OCI-LY7 (cell line): ENCODE data around the gene CD247. TPM values are rescaled to one million over a fixed set of nuclear protein-coding genes. Genes with fewer than 3 reads are reported as not detected.

Source experiments
- BruUV-seq: library from RNA; stranded (reverse); fragments of 400-500 nt; replicated peaks from 2 replicates; lab custom pipeline; 2021; lab: Mats Ljungman, UMichigan
- CTCF ChIA-PET: fragments of 300-600 bp; sonication (Branson Sonifier 250); formaldehyde crosslinking; loops from one replicate; lab custom pipeline; 2022; ENCODE audit warnings: antibody characterized with exemption; ENCODE audit not compliant: unreplicated experiment; lab: Charles Lee
- POLR2A ChIA-PET: fragments of 300-600 bp; sonication (Branson Sonifier 250); formaldehyde crosslinking; loops from one replicate; lab custom pipeline; 2022; ENCODE audit warnings: antibody characterized with exemption; lab: Charles Lee
- DNase-seq: peaks from one replicate; pipeline ENCODE4 v3.0.0-alpha.2; 2015; ENCODE audit warnings: low spot score
- H2AFZ ChIP-seq: fragments of 200-600 bp; sonication (generic), shearing (Covaris generic); 2 replicates; pipeline ENCODE4 v1.6.1; 2014; ENCODE audit warnings: mild to moderate bottlenecking, antibody characterized with exemption, low read length, moderate library complexity
- H3K27ac ChIP-seq: fragments of 200-600 bp; sonication (generic); 2 replicates; pipeline ENCODE4 v1.5.1; 2014; ENCODE audit warnings: mixed run types, low read depth, mild to moderate bottlenecking, moderate library complexity, low read length, inconsistent platforms; ENCODE audit not compliant: poor library complexity, severe bottlenecking
- H3K36me3 ChIP-seq: fragments of 200-600 bp; sonication (generic); 2 replicates; pipeline ENCODE4 v1.6.1; 2014; ENCODE audit warnings: mild to moderate bottlenecking, antibody characterized with exemption, low read length, moderate library complexity, mixed read lengths; ENCODE audit not compliant: insufficient read depth
- H3K4me1 ChIP-seq: fragments of 200-600 bp; sonication (generic); 2 replicates; pipeline ENCODE4 v1.5.1; 2014; ENCODE audit warnings: mild to moderate bottlenecking, low read length; ENCODE audit not compliant: insufficient read depth, poor library complexity, severe bottlenecking
- H3K4me2 ChIP-seq: fragments of 200-600 bp; sonication (generic); 2 replicates; pipeline ENCODE4 v1.6.1; 2014; ENCODE audit warnings: mild to moderate bottlenecking, low read length
- H3K4me3 ChIP-seq: fragments of 200-600 bp; sonication (generic); 2 replicates; pipeline ENCODE4 v1.5.1; 2014; ENCODE audit warnings: mild to moderate bottlenecking, low read depth, low read length; ENCODE audit not compliant: poor library complexity, severe bottlenecking
- H3K79me2 ChIP-seq: fragments of 200-600 bp; sonication (generic); 2 replicates; pipeline ENCODE4 v1.6.1; 2016; ENCODE audit warnings: low read depth, mild to moderate bottlenecking, low read length, moderate library complexity, mixed read lengths; ENCODE audit not compliant: insufficient read depth
- H3K9me2 ChIP-seq: fragments of 200-600 bp; sonication (generic); 2 replicates; pipeline ENCODE4 v1.6.1; 2016; ENCODE audit warnings: mild to moderate bottlenecking, low read length, mixed read lengths; ENCODE audit not compliant: insufficient read depth
- H3K9me3 ChIP-seq: fragments of 200-600 bp; sonication (generic); 2 replicates; pipeline ENCODE4 v1.6.1; 2014; ENCODE audit warnings: mild to moderate bottlenecking, mixed run types, low read length, mixed read lengths
- H4K20me1 ChIP-seq: fragments of 200-600 bp; sonication (generic); 2 replicates; pipeline ENCODE4 v1.6.1; 2014; ENCODE audit warnings: mild to moderate bottlenecking, antibody characterized with exemption, low read length, moderate library complexity, mixed read lengths; ENCODE audit not compliant: insufficient read depth
- EZH2phosphoT487 ChIP-seq: fragments of 200-600 bp; sonication (generic); IDR thresholded peaks from 2 replicates; pipeline ENCODE4 v1.6.1; 2018; ENCODE audit warnings: low read depth, borderline replicate concordance, mild to moderate bottlenecking, mixed run types, antibody characterized with exemption, low read length, moderate library complexity, mixed read lengths
- intact Hi-C: fragments of 100-400 bp; cut with micrococcal nuclease; formaldehyde crosslinking; loops from one replicate; pipeline ENCODE4 v1.10.0; 2022; ENCODE audit not compliant: unreplicated experiment
- total RNA-seq, 2 experiments: library from RNA; depleted of rRNA in 1 of 2; stranded (reverse); fragments of >200 nt in 1 of 2; shearing (Covaris generic) in 1 of 2; gene quantifications; 2 replicates each; pipeline ENCODE4 v1.2.3, GENCODE V29; 2014 to 2022
- TF ChIP-seq, protein P1 (sequence below): fragments of 200-600 bp; sonication (generic); conservative IDR thresholded peaks from 2 replicates; pipeline ENCODE4 v1.5.1; 2014; ENCODE audit warnings: mild to moderate bottlenecking, antibody characterized with exemption, low read length, moderate library complexity, mixed read lengths

CD247 gene
- total RNA-seq, 2 experiments from 2014 or later: 1.6 to 2.2 TPM

DNA sequence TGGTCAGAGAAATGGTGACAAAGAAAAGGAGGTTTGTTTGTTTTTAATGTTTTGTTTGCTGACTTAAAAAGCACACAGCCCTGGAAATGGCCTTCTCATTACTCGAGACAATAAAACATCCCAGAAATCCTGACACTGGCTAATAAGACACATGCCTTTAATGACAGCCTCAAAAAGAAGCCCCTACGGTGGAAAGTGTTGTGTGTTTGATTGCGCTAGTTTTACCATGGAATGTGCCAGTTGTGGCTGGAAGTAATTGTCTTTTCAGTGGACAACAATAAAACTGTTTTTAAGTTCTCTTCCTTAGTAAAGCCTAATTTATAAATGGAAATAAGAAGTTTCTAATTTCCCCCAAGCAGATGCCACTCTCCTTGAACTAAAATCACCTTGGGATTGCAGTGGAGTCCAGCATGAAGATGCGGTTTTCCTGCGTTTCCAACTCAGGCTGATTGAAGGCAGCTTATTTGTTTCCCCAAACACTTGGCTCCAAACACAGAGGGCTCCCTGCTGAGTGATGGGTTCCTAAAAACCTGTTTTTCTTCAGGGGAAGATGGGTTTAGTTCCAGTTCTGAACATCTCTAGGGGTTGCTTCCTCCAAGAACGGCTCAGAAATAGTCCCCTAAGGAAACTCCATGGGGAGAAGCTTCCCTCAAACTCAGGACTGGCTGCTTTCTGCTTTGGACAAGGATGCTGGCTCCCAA is 54.3 kb downstream of the CD247 start:
- no peak overlapping the region for H3K4me2 ChIP-seq
- no peak for DNase-seq
- H3K9me2 ChIP-seq: no peaks in the 10 kb centered on the region
- no peaks in the 10 kb centered on the region for H3K36me3 ChIP-seq
- no peaks in the 10 kb centered on the region for H3K79me2 ChIP-seq
- ChIA-PET CTCF (no interaction called here), POLR2A (no interaction called here)
- no peak overlapping the region for H2AFZ ChIP-seq
- no peaks in the 10 kb centered on the region for H3K4me1 ChIP-seq
- no peaks in the 10 kb centered on the region for H4K20me1 ChIP-seq
- no TSS peak for BruUV-seq
- intact Hi-C loops: no loop called here
- TF ChIP-seq EZH2phosphoT487: no peak
- TF ChIP-seq, protein P1, sequence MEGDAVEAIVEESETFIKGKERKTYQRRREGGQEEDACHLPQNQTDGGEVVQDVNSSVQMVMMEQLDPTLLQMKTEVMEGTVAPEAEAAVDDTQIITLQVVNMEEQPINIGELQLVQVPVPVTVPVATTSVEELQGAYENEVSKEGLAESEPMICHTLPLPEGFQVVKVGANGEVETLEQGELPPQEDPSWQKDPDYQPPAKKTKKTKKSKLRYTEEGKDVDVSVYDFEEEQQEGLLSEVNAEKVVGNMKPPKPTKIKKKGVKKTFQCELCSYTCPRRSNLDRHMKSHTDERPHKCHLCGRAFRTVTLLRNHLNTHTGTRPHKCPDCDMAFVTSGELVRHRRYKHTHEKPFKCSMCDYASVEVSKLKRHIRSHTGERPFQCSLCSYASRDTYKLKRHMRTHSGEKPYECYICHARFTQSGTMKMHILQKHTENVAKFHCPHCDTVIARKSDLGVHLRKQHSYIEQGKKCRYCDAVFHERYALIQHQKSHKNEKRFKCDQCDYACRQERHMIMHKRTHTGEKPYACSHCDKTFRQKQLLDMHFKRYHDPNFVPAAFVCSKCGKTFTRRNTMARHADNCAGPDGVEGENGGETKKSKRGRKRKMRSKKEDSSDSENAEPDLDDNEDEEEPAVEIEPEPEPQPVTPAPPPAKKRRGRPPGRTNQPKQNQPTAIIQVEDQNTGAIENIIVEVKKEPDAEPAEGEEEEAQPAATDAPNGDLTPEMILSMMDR: no peak
- no peaks in the 10 kb centered on the region for H3K9me3 ChIP-seq
- H3K4me3 ChIP-seq: no peak overlapping the region
- H3K27ac ChIP-seq: no peak overlapping the region

DNA sequence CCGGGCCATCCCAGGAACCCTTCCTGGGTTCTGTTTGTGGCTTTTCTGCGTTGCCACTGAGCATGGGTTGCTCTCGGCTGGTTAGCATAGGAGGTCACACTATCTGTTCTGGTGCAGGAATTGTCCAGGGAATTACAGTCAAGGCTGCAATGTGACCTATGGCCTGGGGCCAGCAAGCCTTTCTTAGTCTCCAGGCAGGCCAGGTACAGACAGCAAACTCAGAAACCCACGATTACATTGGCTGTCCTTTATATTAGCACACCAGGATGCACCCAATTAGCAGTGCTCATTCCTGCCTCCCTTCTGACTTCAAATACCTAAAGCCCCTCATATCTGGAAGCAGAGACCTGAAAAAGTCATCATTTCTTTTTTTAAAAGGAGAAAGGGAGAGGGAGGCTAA is 55.2 kb downstream of the CD247 start:
- intact Hi-C loops: no loop called here
- CTCF ChIA-PET: no interaction called here
- no peak overlapping the region for H3K27ac ChIP-seq
- H3K79me2 ChIP-seq: no peaks in the 10 kb centered on the region
- H3K4me1 ChIP-seq: no peaks in the 10 kb centered on the region
- H3K9me2 ChIP-seq: no peaks in the 10 kb centered on the region
- DNase-seq: no peak
- POLR2A ChIA-PET: interaction anchor here (0.6 kb wide), 1 partner anchor 105 kb away, joined by 5 read pairs; no protein-coding TSS in a partner anchor
- H2AFZ ChIP-seq: no peak overlapping the region
- no peak overlapping the region for H3K4me2 ChIP-seq
- H3K4me3 ChIP-seq: no peak overlapping the region
- H3K9me3 ChIP-seq: no peaks in the 10 kb centered on the region
- H4K20me1 ChIP-seq: no peaks in the 10 kb centered on the region
- H3K36me3 ChIP-seq: no peaks in the 10 kb centered on the region
- no TSS peak for BruUV-seq
- no peak for TF ChIP-seq EZH2phosphoT487
- TF ChIP-seq, protein P1: no peak

DNA sequence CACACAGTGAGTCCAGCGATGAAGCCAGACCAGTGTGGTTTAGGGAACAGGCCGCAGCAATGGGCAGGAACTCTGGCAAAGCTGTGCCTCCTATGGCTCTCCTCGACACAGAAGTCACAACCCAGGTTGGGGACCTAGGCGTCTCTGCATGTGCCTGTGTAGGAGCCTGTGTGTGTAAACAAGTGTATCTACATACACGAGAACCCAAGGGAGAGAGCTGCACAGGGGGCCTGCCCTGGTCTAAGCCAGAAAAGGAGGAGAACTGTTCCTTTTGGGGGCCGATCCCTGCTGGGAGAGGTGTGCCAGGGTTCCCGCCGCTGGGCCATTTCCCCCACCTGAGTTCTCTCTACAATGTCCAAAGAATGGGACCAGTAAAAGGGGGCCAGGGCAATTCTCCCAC is 56.0 kb downstream of the CD247 start:
- Histone ChIP-seq H3K4me2 (no peak overlapping the region), H4K20me1 (no peaks in the 10 kb centered on the region), H3K79me2 (no peaks in the 10 kb centered on the region), H2AFZ (no peak overlapping the region), H3K9me3 (no peaks in the 10 kb centered on the region), H3K9me2 (no peaks in the 10 kb centered on the region), H3K27ac (no peak overlapping the region), H3K36me3 (no peaks in the 10 kb centered on the region), H3K4me1 (no peaks in the 10 kb centered on the region), H3K4me3 (no peak overlapping the region)
- no TSS peak for BruUV-seq
- CTCF ChIA-PET: no interaction called here
- POLR2A ChIA-PET: no interaction called here
- TF ChIP-seq EZH2phosphoT487: no peak
- TF ChIP-seq, protein P1: no peak
- no peak for DNase-seq
- intact Hi-C loops: no loop called here
